H9 (cell line): ENCODE data around the gene ABLIM1. TPM values are rescaled to one million over a fixed set of nuclear protein-coding genes. Genes with fewer than 3 reads are reported as not detected.

Experiments
- DNase-seq: peaks from one replicate; pipeline ENCODE4 v3.0.0-alpha.2; 2017
- H2AFZ ChIP-seq: one replicate; pipeline ENCODE4 v1.6.1; 2013; ENCODE audit warnings: mild to moderate bottlenecking, low read length, control low read depth, moderate library complexity
- H2AK5ac ChIP-seq: 2 replicates; pipeline ENCODE4 v1.6.1; 2013; ENCODE audit warnings: low read length, control low read depth, mixed read lengths; ENCODE audit not compliant: insufficient read length
- H2BK120ac ChIP-seq: one replicate; pipeline ENCODE4 v1.6.1; 2013; ENCODE audit warnings: low read depth, mild to moderate bottlenecking, low read length, control low read depth, inconsistent platforms; ENCODE audit not compliant: poor library complexity, severe bottlenecking
- H2BK12ac ChIP-seq: 2 replicates; pipeline ENCODE4 v1.6.1; 2013; ENCODE audit warnings: low read length, control low read depth, mixed read lengths, low read depth; ENCODE audit not compliant: insufficient read length
- H2BK15ac ChIP-seq: 2 replicates; pipeline ENCODE4 v1.6.1; 2013; ENCODE audit warnings: low read depth, low read length, control low read depth
- H2BK20ac ChIP-seq: one replicate; pipeline ENCODE4 v1.6.1; 2013; ENCODE audit warnings: low read depth, mild to moderate bottlenecking, low read length, control low read depth, inconsistent platforms; ENCODE audit not compliant: poor library complexity, severe bottlenecking
- H2BK5ac ChIP-seq: 2 replicates; pipeline ENCODE4 v1.6.1; 2013; ENCODE audit warnings: low read length, control low read depth, mixed read lengths; ENCODE audit not compliant: insufficient read length
- H3K14ac ChIP-seq: 2 replicates; pipeline ENCODE4 v1.6.1; 2013; ENCODE audit warnings: low read length, control low read depth; ENCODE audit not compliant: insufficient read depth
- H3K18ac ChIP-seq: 2 replicates; pipeline ENCODE4 v1.6.1; 2013; ENCODE audit warnings: low read depth, mild to moderate bottlenecking, mixed read lengths, low read length, control low read depth; ENCODE audit not compliant: insufficient read length
- H3K23ac ChIP-seq: 2 replicates; pipeline ENCODE4 v1.6.1; 2013; ENCODE audit warnings: low read length, control low read depth, mixed read lengths, low read depth; ENCODE audit not compliant: insufficient read length
- H3K23me2 ChIP-seq: 2 replicates; pipeline ENCODE4 v1.6.1; 2013; ENCODE audit warnings: low read depth, mild to moderate bottlenecking, mixed read lengths, low read length, control low read depth; ENCODE audit not compliant: insufficient read length, poor library complexity, severe bottlenecking
- H3K27ac ChIP-seq: 2 replicates; pipeline ENCODE4 v1.5.1; 2013; ENCODE audit warnings: low read length, control low read depth, mixed read lengths, low read depth; ENCODE audit not compliant: insufficient read length
- H3K27me3 ChIP-seq: 2 replicates; pipeline ENCODE4 v1.6.1; 2013; ENCODE audit warnings: low read length, control low read depth, inconsistent platforms; ENCODE audit not compliant: insufficient read depth
- H3K4ac ChIP-seq: 2 replicates; pipeline ENCODE4 v1.6.1; 2013; ENCODE audit warnings: low read depth, mild to moderate bottlenecking, control low read depth, inconsistent platforms, low read length, moderate library complexity
- H3K4me1 ChIP-seq: 2 replicates; pipeline ENCODE4 v1.6.1; 2013; ENCODE audit warnings: low read length, control low read depth, inconsistent platforms; ENCODE audit not compliant: insufficient read depth
- H3K4me2 ChIP-seq: 2 replicates; pipeline ENCODE4 v1.6.1; 2013; ENCODE audit warnings: low read length, control low read depth, mixed read lengths; ENCODE audit not compliant: insufficient read length, insufficient read depth
- H3K56ac ChIP-seq: 2 replicates; pipeline ENCODE4 v1.6.1; 2013; ENCODE audit warnings: low read depth, mild to moderate bottlenecking, mixed read lengths, low read length, control low read depth; ENCODE audit not compliant: insufficient read length
- H3K79me1 ChIP-seq: 2 replicates; pipeline ENCODE4 v1.6.1; 2013; ENCODE audit warnings: low read depth, mild to moderate bottlenecking, moderate library complexity, low read length, control low read depth, inconsistent platforms; ENCODE audit not compliant: insufficient read depth, poor library complexity, severe bottlenecking
- H3K79me2 ChIP-seq: 2 replicates; pipeline ENCODE4 v1.6.1; 2013; ENCODE audit warnings: low read length, control low read depth, inconsistent platforms; ENCODE audit not compliant: insufficient read depth
- H3K9ac ChIP-seq: 2 replicates; pipeline ENCODE4 v1.6.1; 2013; ENCODE audit warnings: low read length, control low read depth, mixed read lengths; ENCODE audit not compliant: insufficient read length; ENCODE audit errors: extremely low read depth
- H3K9me3 ChIP-seq: one replicate; pipeline ENCODE4 v1.6.1; 2013; ENCODE audit warnings: low read depth, low read length, inconsistent platforms; ENCODE audit not compliant: control insufficient read depth
- H3T11ph ChIP-seq: one replicate; pipeline ENCODE4 v1.6.1; 2013; ENCODE audit warnings: mild to moderate bottlenecking, low read length, control low read depth, inconsistent platforms
- H4K20me1 ChIP-seq: one replicate; pipeline ENCODE4 v1.6.1; 2013; ENCODE audit not compliant: control insufficient read depth, insufficient read length, insufficient read depth
- H4K5ac ChIP-seq: 2 replicates; pipeline ENCODE4 v1.6.1; 2013; ENCODE audit warnings: low read depth, mild to moderate bottlenecking, mixed read lengths, low read length, control low read depth; ENCODE audit not compliant: insufficient read length
- H4K8ac ChIP-seq: replicated peaks from 2 replicates; pipeline ENCODE4 v1.6.1; 2013; ENCODE audit warnings: low read length, control low read depth, mixed read lengths, low read depth; ENCODE audit not compliant: insufficient read length
- H4K91ac ChIP-seq: 2 replicates; pipeline ENCODE4 v1.6.1; 2013; ENCODE audit warnings: low read depth, mild to moderate bottlenecking, moderate library complexity, mixed read lengths, low read length, control low read depth; ENCODE audit not compliant: insufficient read length
- H3K27ac Mint-ChIP-seq, 3 experiments: 2 replicates in 2 of 3; 3 replicates in 1 of 3; pipeline ENCODE4 v1.8.0; 2020 to 2021; ENCODE audit warnings: mixed read lengths in 3 of 3, mild to moderate bottlenecking in 1 of 3, moderate library complexity in 1 of 3
- H3K27me3 Mint-ChIP-seq: 2 replicates; pipeline ENCODE4 v1.8.0; 2021; ENCODE audit warnings: low read depth, mild to moderate bottlenecking, moderate library complexity, mixed read lengths
- H3K36me3 Mint-ChIP-seq, 3 experiments: 2 replicates in 2 of 3; 3 replicates in 1 of 3; pipeline ENCODE4 v1.8.0; 2020 to 2021; ENCODE audit warnings: low read depth in 3 of 3, mixed read lengths in 3 of 3; ENCODE audit not compliant: insufficient read depth in 1 of 3
- H3K4me1 Mint-ChIP-seq, 2 experiments: 2 replicates each; pipeline ENCODE4 v1.8.0; 2020; ENCODE audit warnings: mixed read lengths in 2 of 2
- H3K4me3 Mint-ChIP-seq, 2 experiments: 2 replicates in 1 of 2; 3 replicates in 1 of 2; pipeline ENCODE4 v1.8.0; 2020 to 2021; ENCODE audit warnings: mild to moderate bottlenecking in 2 of 2, mixed read lengths in 2 of 2, moderate library complexity in 1 of 2
- H3K9me3 Mint-ChIP-seq, 2 experiments: 2 replicates in 1 of 2; 3 replicates in 1 of 2; pipeline ENCODE4 v1.8.0; 2020; ENCODE audit warnings: mild to moderate bottlenecking in 2 of 2, mixed read lengths in 2 of 2, moderate library complexity in 1 of 2
- WGBS: extraction: QIAGEN DNeasy Blood & Tissue Kit; methylation state at CpG from one replicate; pipeline ENCODE4 v1.1.7; 2013; ENCODE audit warnings: missing lambda C conversion rate, low lambda C conversion rate, mixed read lengths; ENCODE audit not compliant: insufficient read length; ENCODE audit errors: extremely low coverage; 5-methylcytosine and 5-hydroxymethylcytosine counted together
- total RNA-seq: library from RNA; stranded (reverse); gene quantifications from 2 replicates; pipeline ENCODE4 v1.2.1, GENCODE V29; 2021
- TF ChIP-seq, protein P1 (sequence below): fragments of 200-600 bp; sonication (generic); conservative IDR thresholded peaks from 3 replicates; pipeline ENCODE4 v1.8.0; 2021; ENCODE audit warnings: antibody characterized with exemption, mild to moderate bottlenecking

Gene ABLIM1
- total RNA-seq, 1 experiment from 2014 or later: 32.1 TPM

DNA sequence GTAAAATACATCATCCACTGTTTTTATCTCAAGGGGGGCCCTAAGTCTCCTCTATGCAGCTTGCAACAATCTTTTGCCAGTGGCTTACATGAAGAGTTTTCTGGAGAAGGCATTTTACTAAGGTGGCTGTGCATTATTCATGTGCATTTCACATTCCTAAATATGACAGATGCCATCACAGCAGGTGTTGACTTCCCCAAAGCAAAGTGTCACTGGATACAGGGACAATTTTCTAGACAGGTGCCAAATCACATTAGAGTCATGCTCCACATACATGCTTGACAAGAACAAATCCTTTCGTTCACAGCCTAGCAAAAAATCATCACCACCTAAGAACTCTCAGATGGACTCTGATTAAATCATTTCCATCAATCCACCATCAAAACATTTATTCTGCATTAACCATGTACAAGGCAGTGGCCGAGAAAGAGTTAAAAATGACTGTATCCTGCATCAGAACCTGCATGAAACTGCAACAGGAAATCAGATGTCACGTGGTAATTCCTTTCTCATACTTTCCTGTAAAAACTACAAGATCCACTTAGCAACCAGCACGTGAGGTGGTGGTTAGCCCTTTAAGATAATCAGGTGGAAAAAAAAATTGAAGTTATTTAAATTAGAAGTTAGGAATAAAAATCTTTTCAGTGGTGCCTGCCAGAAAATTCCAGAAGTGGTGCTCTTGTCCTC lies 165.6 kb downstream of the ABLIM1 start:
- no peak overlapping the region for H3K18ac ChIP-seq
- no peak overlapping the region for H3K4me2 ChIP-seq
- no peak overlapping the region for H2AFZ ChIP-seq
- H3K27me3 ChIP-seq: no peaks in the 10 kb centered on the region
- TF ChIP-seq, protein P1, sequence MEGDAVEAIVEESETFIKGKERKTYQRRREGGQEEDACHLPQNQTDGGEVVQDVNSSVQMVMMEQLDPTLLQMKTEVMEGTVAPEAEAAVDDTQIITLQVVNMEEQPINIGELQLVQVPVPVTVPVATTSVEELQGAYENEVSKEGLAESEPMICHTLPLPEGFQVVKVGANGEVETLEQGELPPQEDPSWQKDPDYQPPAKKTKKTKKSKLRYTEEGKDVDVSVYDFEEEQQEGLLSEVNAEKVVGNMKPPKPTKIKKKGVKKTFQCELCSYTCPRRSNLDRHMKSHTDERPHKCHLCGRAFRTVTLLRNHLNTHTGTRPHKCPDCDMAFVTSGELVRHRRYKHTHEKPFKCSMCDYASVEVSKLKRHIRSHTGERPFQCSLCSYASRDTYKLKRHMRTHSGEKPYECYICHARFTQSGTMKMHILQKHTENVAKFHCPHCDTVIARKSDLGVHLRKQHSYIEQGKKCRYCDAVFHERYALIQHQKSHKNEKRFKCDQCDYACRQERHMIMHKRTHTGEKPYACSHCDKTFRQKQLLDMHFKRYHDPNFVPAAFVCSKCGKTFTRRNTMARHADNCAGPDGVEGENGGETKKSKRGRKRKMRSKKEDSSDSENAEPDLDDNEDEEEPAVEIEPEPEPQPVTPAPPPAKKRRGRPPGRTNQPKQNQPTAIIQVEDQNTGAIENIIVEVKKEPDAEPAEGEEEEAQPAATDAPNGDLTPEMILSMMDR: no peak
- no peak overlapping the region for H2BK15ac ChIP-seq
- H3K14ac ChIP-seq: no peak overlapping the region
- H3K23ac ChIP-seq: no peak overlapping the region
- H2BK12ac ChIP-seq: no peak overlapping the region
- no peaks in the 10 kb centered on the region for H3K23me2 ChIP-seq
- DNase-seq: no peak
- no peaks in the 10 kb centered on the region for H3K27me3 Mint-ChIP-seq
- H3K36me3 Mint-ChIP-seq: peaks cover 3 to 5% (median 4%) of the 10 kb centered on the region in 3 experiments; a peak in 6 of 7 replicates
- no peaks in the 10 kb centered on the region for H4K20me1 ChIP-seq
- no peak overlapping the region for H3K4ac ChIP-seq
- no peak overlapping the region for H3K9ac ChIP-seq
- no peak overlapping the region for H3K4me3 Mint-ChIP-seq
- H3K4me1 ChIP-seq: peaks cover 6% of the 10 kb centered on the region
- H4K5ac ChIP-seq: no peak overlapping the region
- WGBS: no CpG with 5 or more reads among the region's 4 CpGs
- H3K9me3 Mint-ChIP-seq: no peaks in the 10 kb centered on the region
- no peak overlapping the region for H2BK20ac ChIP-seq
- H3K4me1 Mint-ChIP-seq: peaks cover 34 to 42% of the 10 kb centered on the region in 2 experiments
- H4K91ac ChIP-seq: no peak overlapping the region
- H3K9me3 ChIP-seq: no peaks in the 10 kb centered on the region
- no peak overlapping the region for H3K56ac ChIP-seq
- no peak overlapping the region for H2BK5ac ChIP-seq
- H4K8ac ChIP-seq: no peak overlapping the region
- no peaks in the 10 kb centered on the region for H3K79me1 ChIP-seq
- no peak overlapping the region for H3T11ph ChIP-seq
- no peak overlapping the region for H2AK5ac ChIP-seq
- no peak overlapping the region for H3K27ac ChIP-seq
- H3K27ac Mint-ChIP-seq: peak overlapping the region in 1 of 3 experiments; percentile 53; a peak in 2 of 7 replicates
- H2BK120ac ChIP-seq: no peak overlapping the region
- no peaks in the 10 kb centered on the region; the same call in 1 of the 2 replicates for H3K79me2 ChIP-seq
